Middle frontal gyrus (tissue), 1 donor: ENCODE results near the gene CELF4.

Experiments used
- DNase-seq: peaks from one replicate; pipeline ENCODE4 v3.0.0-alpha.2; 2015; ENCODE audit warnings: low spot score; ENCODE audit errors: extremely low spot score

Gene CELF4

DNA sequence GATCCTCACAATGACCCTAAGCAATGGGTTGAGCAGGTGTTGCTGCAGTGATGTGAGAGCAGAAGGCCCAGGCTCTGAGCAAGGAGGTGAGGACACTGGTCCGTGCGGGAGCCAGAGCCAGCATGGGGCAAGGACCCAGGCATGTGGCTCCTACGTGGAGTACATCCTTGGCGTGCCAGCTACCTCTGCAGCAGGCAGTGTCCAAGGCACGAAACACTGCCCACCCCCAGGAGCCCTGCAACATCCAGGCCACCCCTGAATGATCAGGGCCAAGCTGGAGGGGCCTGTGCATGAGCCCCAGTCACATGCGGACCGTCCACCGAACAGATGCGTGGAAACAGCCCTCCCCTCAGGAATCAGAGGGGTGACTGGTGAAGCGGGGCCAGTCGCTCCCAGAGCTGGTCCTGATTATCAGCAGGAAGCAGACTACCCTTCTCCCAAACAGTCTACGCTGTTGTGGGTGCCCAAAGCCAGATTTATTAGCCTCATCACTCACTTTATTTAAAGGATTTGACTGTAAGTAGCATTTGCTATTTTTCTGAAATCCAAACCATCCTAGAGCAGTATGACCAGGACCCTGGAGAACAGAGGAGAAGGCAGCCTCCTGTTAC lies 16.8 kb downstream of the CELF4 start:
- no peak for DNase-seq

- DNase-seq = no peak
Measured at GRCh38 chr18:37547196-37547827, 18.3 kb downstream of the CELF4 start.

DNA sequence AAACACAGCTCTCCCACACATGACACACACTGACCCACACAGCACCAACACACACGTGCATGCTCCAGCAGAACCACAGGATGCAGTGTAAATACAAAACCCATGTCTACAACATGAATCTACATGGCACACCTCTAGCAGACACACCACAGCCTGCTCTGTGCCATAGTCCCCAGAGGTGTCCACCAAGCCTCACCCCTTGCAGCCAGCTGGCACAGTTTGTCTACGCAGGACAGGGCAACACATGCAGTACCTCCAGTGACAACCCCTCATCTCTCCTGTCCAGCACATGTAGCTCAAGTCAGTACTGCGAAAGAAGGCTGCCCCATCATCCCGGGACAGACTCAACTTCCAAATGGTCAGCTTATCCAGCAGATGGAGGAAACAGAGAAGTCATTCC lies 18.9 kb downstream of the CELF4 start:
- DNase-seq = no peak

DNA sequence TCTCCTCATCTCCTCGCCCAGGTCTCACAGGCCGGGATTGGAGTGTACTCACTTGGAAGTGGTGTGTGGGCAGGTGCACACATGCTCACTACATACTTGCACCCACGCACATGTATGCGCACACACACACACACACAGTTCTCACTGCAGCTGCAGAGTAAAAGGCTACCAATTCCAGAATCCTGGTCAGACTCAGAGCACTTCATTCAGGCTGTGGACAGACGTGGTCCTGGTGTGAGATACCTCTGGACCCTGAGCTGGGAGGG lies 19.4 kb downstream of the CELF4 start:
- no peak for DNase-seq

- DNase-seq = no peak
Measured at GRCh38 chr18:37545461-37546271, 19.9 kb downstream of the CELF4 start.

DNA sequence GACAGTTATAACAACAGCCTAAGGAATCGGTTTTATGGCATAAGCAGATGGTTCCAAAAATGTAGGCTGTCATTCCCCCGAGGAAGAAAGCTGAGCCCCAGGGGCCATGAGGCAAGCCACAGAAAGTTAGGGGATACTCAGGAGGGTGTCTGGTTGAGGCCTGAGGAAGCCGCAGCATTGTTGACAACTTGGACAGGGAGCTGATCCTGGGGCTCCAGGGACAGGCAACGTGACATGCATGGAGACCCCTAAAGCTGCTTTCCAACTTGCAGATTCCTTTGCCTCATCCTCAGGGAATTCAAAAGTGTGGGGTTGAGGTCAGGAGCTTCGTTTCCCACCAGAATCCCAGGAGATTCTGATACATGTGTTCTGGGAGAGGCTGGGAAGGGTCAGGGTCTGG lies 20.9 kb downstream of the CELF4 start:
- DNase-seq = no peak

DNA sequence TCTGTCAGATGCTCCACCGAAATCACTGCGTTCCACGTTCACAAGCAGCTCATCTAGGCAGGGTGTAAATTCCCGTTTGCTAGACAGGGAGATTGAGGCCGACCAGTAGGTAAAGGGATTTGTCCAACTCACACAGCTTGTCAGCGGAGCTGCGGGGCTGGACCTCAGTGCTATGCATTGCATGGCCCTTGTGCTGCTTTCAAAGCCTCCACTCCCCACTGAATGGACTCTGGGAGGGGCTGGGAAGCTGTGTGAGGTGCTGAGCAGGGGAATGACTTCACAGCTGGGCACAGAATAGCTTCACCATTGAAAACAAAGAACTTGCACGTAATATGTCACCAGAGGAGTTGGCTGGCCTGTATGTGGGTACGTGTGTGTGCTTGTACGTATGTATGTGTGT lies 21.4 kb downstream of the CELF4 start:
- DNase-seq = no peak

GRCh38 chr18:37543321-37543720 lies 22.3 kb downstream of the CELF4 start:
- no peak for DNase-seq

- DNase-seq = no peak
Measured at GRCh38 chr18:37541517-37541916, 24.1 kb downstream of the CELF4 start.

GRCh38 chr18:37540424-37541138 lies 25.0 kb downstream of the CELF4 start:
- DNase-seq = no peak

GRCh38 chr18:37539236-37539635 lies 26.4 kb downstream of the CELF4 start:
- no peak for DNase-seq

- DNase-seq = no peak
Measured at GRCh38 chr18:37538526-37539205, 26.9 kb downstream of the CELF4 start.

DNA sequence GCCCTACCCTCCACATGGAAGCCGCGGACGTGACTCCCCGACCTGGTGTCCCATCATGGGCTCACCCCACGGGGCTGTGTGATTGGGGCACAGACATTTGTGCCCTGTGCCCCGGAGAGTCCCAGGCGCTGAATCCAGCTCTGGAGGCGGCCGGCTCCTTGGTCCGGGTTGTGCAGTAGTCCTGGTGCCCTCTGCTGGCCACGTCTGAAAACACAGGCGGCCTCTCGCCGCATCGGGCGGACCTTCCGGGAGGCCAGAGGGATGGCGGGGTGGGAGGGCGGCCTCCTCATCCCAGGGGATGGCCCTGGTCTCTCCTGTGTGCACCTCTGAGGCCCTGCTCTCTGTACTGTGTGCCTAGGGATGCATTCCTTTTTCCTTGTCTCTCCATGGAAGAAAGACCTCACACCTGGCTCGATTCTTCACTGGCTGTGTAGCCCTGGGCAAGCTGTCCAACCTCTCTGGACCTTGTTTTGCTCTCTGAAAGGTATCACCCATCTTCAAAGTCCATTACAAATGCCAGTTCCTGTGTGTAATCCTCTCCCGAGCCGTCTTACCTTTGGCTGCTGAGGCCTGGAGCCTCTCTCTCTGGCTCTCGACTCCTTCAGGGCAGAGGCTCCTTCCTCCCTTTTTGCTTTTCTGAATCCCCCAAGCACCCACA lies 27.6 kb downstream of the CELF4 start:
- no peak for DNase-seq

DNA sequence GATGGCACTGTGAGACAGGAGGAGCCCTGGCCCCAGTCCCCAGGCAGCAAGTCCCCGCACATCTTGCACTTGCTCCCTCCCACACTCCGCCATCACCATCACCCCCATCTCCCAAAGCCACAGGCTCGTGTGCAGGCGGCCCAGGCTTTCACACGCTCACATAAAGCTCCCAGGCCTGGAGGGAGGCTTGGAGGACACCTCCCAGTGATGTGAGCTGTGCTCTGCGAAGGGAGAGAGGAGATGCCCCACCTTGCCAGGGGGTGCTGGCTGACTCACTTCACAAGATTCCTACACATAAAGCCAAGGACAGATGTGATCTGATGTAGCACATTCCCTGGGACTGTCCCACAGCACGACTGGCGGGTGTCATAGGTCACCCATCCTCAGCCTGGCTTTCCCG lies 28.9 kb downstream of the CELF4 start:
- DNase-seq = no peak

DNA sequence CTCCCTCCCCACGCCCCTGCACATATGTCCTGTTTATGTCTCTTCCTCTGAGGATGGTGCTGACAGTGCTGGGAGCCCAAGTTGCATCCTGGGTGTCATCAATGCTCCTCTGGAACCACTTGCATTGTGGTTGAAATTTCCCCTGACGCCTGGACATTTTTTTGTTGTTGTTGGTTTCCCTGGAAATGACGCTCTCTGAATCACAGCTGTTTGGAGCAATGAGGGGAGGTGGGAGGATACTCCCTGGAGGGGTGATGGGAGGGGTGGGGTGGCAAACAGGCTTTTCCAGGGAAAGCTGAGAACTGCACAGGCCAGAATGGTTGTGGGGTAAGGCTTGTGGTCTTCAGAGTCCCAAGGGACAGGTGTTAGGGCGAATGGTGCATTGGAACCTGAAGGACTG lies 29.6 kb downstream of the CELF4 start:
- DNase-seq = no peak

DNA sequence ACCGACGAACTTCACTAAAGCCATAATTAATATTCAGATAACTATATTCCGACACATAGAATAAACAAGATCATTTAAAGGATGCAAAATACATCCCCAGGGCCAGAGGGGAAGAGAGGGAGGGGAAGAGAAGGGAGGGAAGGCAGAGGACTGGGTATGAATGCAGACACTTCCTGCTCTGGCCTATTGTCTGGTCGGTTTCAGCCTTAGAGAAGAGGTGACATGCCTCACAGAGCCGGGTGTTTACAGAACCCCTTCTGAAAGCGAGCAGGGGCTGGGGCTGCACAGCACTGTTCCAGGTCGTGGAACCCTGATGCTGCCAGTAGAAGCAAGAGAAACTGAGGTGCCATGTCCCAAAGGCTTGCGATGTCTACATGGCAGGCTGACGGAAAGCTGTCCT lies 31.0 kb downstream of the CELF4 start:
- DNase-seq = no peak

GRCh38 chr18:37533647-37534584 lies 31.7 kb downstream of the CELF4 start:
- no peak for DNase-seq

GRCh38 chr18:37532917-37533316 lies 32.7 kb downstream of the CELF4 start:
- DNase-seq = peak; percentile 48

DNA sequence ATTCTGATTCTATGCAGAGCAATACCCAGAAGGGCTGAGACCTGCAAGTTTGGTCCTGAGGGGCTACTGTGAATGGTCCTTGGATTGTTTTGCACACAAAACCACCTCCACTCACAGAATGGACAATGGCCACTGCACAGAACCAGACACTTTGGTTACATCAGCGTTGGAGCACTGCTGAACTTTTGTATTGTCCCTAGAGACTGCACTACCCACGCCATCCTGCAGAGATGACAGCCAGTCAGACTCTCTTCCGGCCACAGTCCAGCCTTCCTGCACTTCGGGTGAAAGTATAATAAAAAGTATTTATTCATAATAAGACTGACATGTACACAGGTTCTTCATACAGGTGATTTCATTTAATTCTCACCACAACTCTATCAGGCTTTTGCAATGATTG lies 35.7 kb downstream of the CELF4 start:
- no peak for DNase-seq

DNA sequence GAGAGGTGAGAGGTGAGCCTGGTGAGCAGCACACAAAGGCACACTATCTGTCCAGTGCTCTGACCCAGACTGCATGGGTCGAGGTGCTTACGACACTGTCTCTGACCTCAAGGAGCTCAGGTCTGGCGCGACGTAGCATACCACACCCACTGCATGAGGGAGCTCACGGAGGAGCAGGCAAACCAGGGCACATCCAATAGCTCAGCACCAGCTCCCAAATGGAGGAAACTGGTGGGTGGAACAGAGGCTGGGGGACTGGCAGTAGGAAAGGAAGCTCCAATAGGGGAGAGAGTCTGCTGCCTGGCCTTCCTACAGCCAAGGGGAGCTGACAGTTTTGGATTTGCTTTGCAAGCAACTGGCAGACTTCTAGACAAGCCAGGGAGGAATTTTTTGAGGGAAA lies 36.3 kb downstream of the CELF4 start:
- no peak for DNase-seq
